Vagina (tissue), 2 donors: ENCODE data around the gene SLC39A3. TPM values are rescaled to one million over a fixed set of nuclear protein-coding genes. Genes with fewer than 3 reads are reported as not detected.

ENCODE experiments used
- DNase-seq, 2 donors: peaks; one replicate each; pipeline ENCODE4 v3.0.0-alpha.2; 2017; ENCODE audit errors: extremely low spot score in 2 of 2
- H3K27ac ChIP-seq: fragments of 200-600 bp; sonication (generic); one replicate; pipeline ENCODE4 v1.5.1; 2019
- H3K27me3 ChIP-seq: fragments of 200-600 bp; sonication (generic); one replicate; pipeline ENCODE4 v1.5.1; 2019
- H3K36me3 ChIP-seq, 2 donors: fragments of 200-600 bp; sonication (generic); one replicate each; pipeline ENCODE4 v1.5.1; 2017 to 2019
- H3K4me1 ChIP-seq: fragments of 200-600 bp; sonication (generic); one replicate; pipeline ENCODE4 v1.5.1; 2019
- H3K4me3 ChIP-seq, 2 donors: fragments of 200-600 bp; sonication (generic); 1 replicate in 1 of 2; 2 replicates in 1 of 2; pipeline ENCODE4 v1.5.1; 2016 to 2019
- H3K9me3 ChIP-seq: fragments of 200-600 bp; sonication (generic); one replicate; pipeline ENCODE4 v1.5.1; 2019
- POLR2A ChIP-seq, 2 donors: fragments of 450-650 bp; IDR thresholded peaks; one replicate each; pipeline ENCODE4 v1.6.1; 2017; ENCODE audit warnings: antibody characterized with exemption in 2 of 2, mild to moderate bottlenecking in 2 of 2, moderate library complexity in 2 of 2
- POLR2AphosphoS5 ChIP-seq, 2 donors: sonication (generic); formaldehyde crosslinking; IDR thresholded peaks; one replicate each; pipeline ENCODE4 v1.9.0; 2017; ENCODE audit warnings: antibody characterized with exemption in 2 of 2, mild to moderate bottlenecking in 2 of 2, low read depth in 1 of 2; ENCODE audit not compliant: insufficient read depth in 1 of 2
- intact Hi-C: fragments of 100-400 bp; cut with DNase I; formaldehyde crosslinking; loops from one replicate; pipeline ENCODE4 v1.15.1; 2023
- total RNA-seq: library from RNA; depleted of rRNA; stranded (reverse); fragments of >200 nt; gene quantifications from one replicate; pipeline ENCODE4 v1.2.3, GENCODE V29; 2016
- TF ChIP-seq, protein P1 (sequence below), 3 experiments: fragments of 450-650 bp in 2 of 3; fragments of 200-600 bp in 1 of 3; sonication (generic) in 1 of 3; IDR thresholded peaks; one replicate each; pipeline ENCODE4 v1.5.1; 2017 to 2019; ENCODE audit warnings: antibody characterized with exemption in 3 of 3, mild to moderate bottlenecking in 2 of 3, moderate library complexity in 2 of 3

The SLC39A3 gene
- total RNA-seq, 1 donor from 2014 or later: 27.7 TPM

DNA sequence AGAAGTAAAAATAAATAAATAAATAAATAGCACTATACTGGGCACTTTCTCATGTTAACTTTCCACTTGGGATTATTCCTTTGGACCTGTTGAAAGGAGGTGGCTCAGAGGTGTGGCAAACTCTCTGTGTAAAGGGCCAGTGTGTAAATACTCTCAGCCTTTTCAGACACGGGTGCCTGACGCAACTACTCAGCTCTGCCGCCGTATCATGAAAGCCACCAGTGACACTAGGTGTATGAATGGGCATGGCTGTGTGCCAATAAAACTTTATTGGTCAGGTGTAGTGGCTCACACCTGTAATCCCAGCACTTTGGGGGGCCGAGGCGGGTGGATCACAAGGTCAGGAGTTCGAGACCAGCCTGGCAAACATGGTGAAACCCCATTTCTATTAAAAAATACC is 20.1 kb upstream of the SLC39A3 start:
- Histone ChIP-seq H3K9me3 (no peaks in the 10 kb centered on the region), H3K36me3 (peaks cover 0 to 66% of the 10 kb centered on the region in 2 donors), H3K4me3 (no peak overlapping the region), H3K27ac (no peak overlapping the region), H3K4me1 (no peaks in the 10 kb centered on the region), H3K27me3 (no peaks in the 10 kb centered on the region)
- no peak for DNase-seq
- intact Hi-C loops: no loop called here
- TF ChIP-seq POLR2AphosphoS5 (IDR thresholded peaks at IDR 0.05; ENCODE audit: insufficient read depth in 1 of 2, low read depth in 1 of 2) (no peak), POLR2A (IDR thresholded peaks at IDR 0.05) (no peak)
- TF ChIP-seq, protein P1, sequence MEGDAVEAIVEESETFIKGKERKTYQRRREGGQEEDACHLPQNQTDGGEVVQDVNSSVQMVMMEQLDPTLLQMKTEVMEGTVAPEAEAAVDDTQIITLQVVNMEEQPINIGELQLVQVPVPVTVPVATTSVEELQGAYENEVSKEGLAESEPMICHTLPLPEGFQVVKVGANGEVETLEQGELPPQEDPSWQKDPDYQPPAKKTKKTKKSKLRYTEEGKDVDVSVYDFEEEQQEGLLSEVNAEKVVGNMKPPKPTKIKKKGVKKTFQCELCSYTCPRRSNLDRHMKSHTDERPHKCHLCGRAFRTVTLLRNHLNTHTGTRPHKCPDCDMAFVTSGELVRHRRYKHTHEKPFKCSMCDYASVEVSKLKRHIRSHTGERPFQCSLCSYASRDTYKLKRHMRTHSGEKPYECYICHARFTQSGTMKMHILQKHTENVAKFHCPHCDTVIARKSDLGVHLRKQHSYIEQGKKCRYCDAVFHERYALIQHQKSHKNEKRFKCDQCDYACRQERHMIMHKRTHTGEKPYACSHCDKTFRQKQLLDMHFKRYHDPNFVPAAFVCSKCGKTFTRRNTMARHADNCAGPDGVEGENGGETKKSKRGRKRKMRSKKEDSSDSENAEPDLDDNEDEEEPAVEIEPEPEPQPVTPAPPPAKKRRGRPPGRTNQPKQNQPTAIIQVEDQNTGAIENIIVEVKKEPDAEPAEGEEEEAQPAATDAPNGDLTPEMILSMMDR (IDR thresholded peaks at IDR 0.05): no peak

- no peak overlapping the region for H3K4me3 ChIP-seq
- intact Hi-C loops: no loop called here
Observed at GRCh38 chr19:2759362-2759761, 19.5 kb upstream of the SLC39A3 start.

GRCh38 chr19:2758601-2759313 is 18.9 kb upstream of the SLC39A3 start:
- no peak overlapping the region for H3K4me3 ChIP-seq
- H3K36me3 ChIP-seq: peaks cover 0 to 56% of the 10 kb centered on the region in 2 donors
- no peaks in the 10 kb centered on the region for H3K27me3 ChIP-seq
- no peak overlapping the region for H3K27ac ChIP-seq
- no peak for TF ChIP-seq POLR2AphosphoS5 (IDR thresholded peaks at IDR 0.05; ENCODE audit: insufficient read depth in 1 of 2, low read depth in 1 of 2)
- no peak for TF ChIP-seq POLR2A (IDR thresholded peaks at IDR 0.05)
- TF ChIP-seq, protein P1 (IDR thresholded peaks at IDR 0.05): no peak
- no peaks in the 10 kb centered on the region for H3K4me1 ChIP-seq
- intact Hi-C loops: no loop called here
- H3K9me3 ChIP-seq: no peaks in the 10 kb centered on the region
- no peak for DNase-seq

More at GRCh38 chr19:2759362-2759761, 19.5 kb upstream of the SLC39A3 start:
- no peak for DNase-seq
- Histone ChIP-seq H3K27me3 (no peaks in the 10 kb centered on the region), H3K9me3 (no peaks in the 10 kb centered on the region), H3K27ac (no peak overlapping the region), H3K4me1 (no peaks in the 10 kb centered on the region), H3K36me3 (peaks cover 0 to 61% of the 10 kb centered on the region in 2 donors)
- no peak for TF ChIP-seq POLR2AphosphoS5 (IDR thresholded peaks at IDR 0.05; ENCODE audit: insufficient read depth in 1 of 2, low read depth in 1 of 2)
- TF ChIP-seq, protein P1 (IDR thresholded peaks at IDR 0.05): no peak
- TF ChIP-seq POLR2A (IDR thresholded peaks at IDR 0.05): no peak

GRCh38 chr19:2756921-2757881 is 17.4 kb upstream of the SLC39A3 start:
- Histone ChIP-seq H3K27me3 (no peaks in the 10 kb centered on the region), H3K4me3 (no peak overlapping the region), H3K9me3 (no peaks in the 10 kb centered on the region), H3K4me1 (no peaks in the 10 kb centered on the region), H3K36me3 (peaks cover 0 to 40% of the 10 kb centered on the region in 2 donors), H3K27ac (no peak overlapping the region)
- DNase-seq: no peak
- no peak for TF ChIP-seq POLR2A (IDR thresholded peaks at IDR 0.05)
- no peak for TF ChIP-seq POLR2AphosphoS5 (IDR thresholded peaks at IDR 0.05; ENCODE audit: insufficient read depth in 1 of 2, low read depth in 1 of 2)
- TF ChIP-seq, protein P1 (IDR thresholded peaks at IDR 0.05): no peak
- intact Hi-C loops: no loop called here
